K562 (cell line): Measurements from ENCODE around the gene HPD. TPM values are rescaled to one million over a fixed set of nuclear protein-coding genes. Genes with fewer than 3 reads are reported as not detected.
A peak's percentile ranks its signal among the peaks of the same experiment; 100 is the strongest.

Experiments used
- BMI1 ChIP-seq: fragments of 150-350 bp; IDR thresholded peaks from 2 replicates; pipeline ENCODE4 v1.6.1; 2014; ENCODE audit warnings: low read length
- CBX3 ChIP-seq, 2 experiments: IDR thresholded peaks; 1 replicate in 1 of 2; 2 replicates in 1 of 2; pipeline ENCODE4 v1.6.1; 2012; ENCODE audit warnings: inconsistent platforms in 2 of 2, low read length in 2 of 2, borderline replicate concordance in 1 of 2, control low read depth in 1 of 2
- CCNT2 ChIP-seq: IDR thresholded peaks from 2 replicates; pipeline ENCODE4 v1.6.1; 2011; ENCODE audit warnings: borderline replicate concordance, low read depth, mild to moderate bottlenecking, moderate library complexity, mixed read lengths, low read length; ENCODE audit not compliant: insufficient read length; ENCODE audit errors: extremely low read depth
- KAT7 ChIP-seq: sonication (generic); formaldehyde crosslinking; IDR thresholded peaks from 2 replicates; pipeline ENCODE4 v1.8.0; 2022; ENCODE audit warnings: missing genetic modification reagents, mild to moderate bottlenecking, borderline replicate concordance
- LARP7 ChIP-seq: fragments of 450-650 bp; IDR thresholded peaks from 2 replicates; pipeline ENCODE4 v1.6.1; 2016
- NRF1 ChIP-seq, 2 experiments: fragments of 450-650 bp; IDR thresholded peaks in 1 of 2; conservative IDR thresholded peaks in 1 of 2; 2 replicates each; pipeline ENCODE4 v1.6.1; 2014; ENCODE audit warnings: mild to moderate bottlenecking in 2 of 2
- PTBP1 ChIP-seq: fragments of 200-400 bp; formaldehyde crosslinking; IDR thresholded peaks from 2 replicates; pipeline ENCODE4 v1.6.1; 2017; ENCODE audit warnings: low read depth, low read length
- SRF ChIP-seq, 2 experiments: fragments of 250-450, 450-650 bp in 1 of 2; sonication (Bioruptor Pico) in 1 of 2; sonication (generic) in 1 of 2; formaldehyde crosslinking; IDR thresholded peaks; 2 replicates each; pipeline versions ENCODE4 v1.5.0 to v1.5.1; 2020 to 2022; ENCODE audit warnings: mild to moderate bottlenecking in 1 of 2, missing genetic modification reagents in 1 of 2
- ZNF23 ChIP-seq: fragments of 250-450 bp; sonication (Bioruptor Pico); IDR thresholded peaks from 2 replicates; pipeline ENCODE4 v1.4.0; 2020; ENCODE audit warnings: mild to moderate bottlenecking
- ZNF239 ChIP-seq: fragments of 250-450 bp; sonication (Bioruptor Pico); IDR thresholded peaks from 2 replicates; pipeline ENCODE4 v1.4.0; 2020; ENCODE audit warnings: mild to moderate bottlenecking
- ZNF639 ChIP-seq, 2 experiments: fragments of 200-800 bp in 1 of 2; sonication (Bioruptor generic) in 1 of 2; sonication (generic) in 1 of 2; formaldehyde crosslinking in 1 of 2; IDR thresholded peaks in 1 of 2; conservative IDR thresholded peaks in 1 of 2; 2 replicates each; pipeline versions ENCODE4 v1.5.0 to v1.6.1; 2016 to 2020; ENCODE audit warnings: missing compliant biosample characterization in 1 of 2, missing genetic modification characterization in 1 of 2, missing genetic modification reagents in 1 of 2
- polyA plus RNA-seq, 8 experiments: library from polyadenylated mRNA; depleted of rRNA in 4 of 8; stranded (reverse) in 5 of 8; unstranded in 3 of 8; fragments of >200 nt; fragmentation: Nextera tagmentation in 2 of 8; fragmentation: Illumina TruSeq in 1 of 8; extraction: Ambion mirVana in 2 of 8; extraction: Trizol in 1 of 8; gene quantifications; 2 replicates each; pipeline versions ENCODE4 v1.2.1 to v1.2.3, GENCODE V29; 2011 to 2014; ENCODE audit warnings: inconsistent platforms in 1 of 8, missing spikeins in 1 of 8
- total RNA-seq, 7 experiments: library from RNA; depleted of rRNA in 6 of 7; stranded (reverse); fragments of >200 nt in 6 of 7; fragmentation: Illumina TruSeq in 2 of 7; extraction: Trizol in 2 of 7; gene quantifications; 2 replicates each; pipeline versions ENCODE4 v1.2.1 to v1.2.3, GENCODE V29; 2011 to 2021; ENCODE audit warnings: low replicate concordance in 1 of 7
- TF ChIP-seq, protein P1 (sequence below): fragments of 450-650 bp; formaldehyde crosslinking; IDR thresholded peaks from 2 replicates; pipeline ENCODE4 v1.4.0; 2020; ENCODE audit warnings: mild to moderate bottlenecking, moderate library complexity

Gene HPD
- total and polyA plus RNA-seq, 9 of the 15 experiments (the other 6 are each of a cell fraction or from before 2014, with no cell fraction given) = 0.06 to 0.29 (median 0.07) TPM; not detected in 4

- TF ChIP-seq ZNF639 (CRISPR knock-in tag; conservative IDR thresholded peaks at IDR 0.05 in 1 of 2, IDR thresholded peaks at IDR 0.05 in 1 of 2) (no peak), BMI1 (no peak), ZNF239 (CRISPR knock-in tag) (peak; percentile 98), LARP7 (no peak), PTBP1 (no peak), ZNF23 (CRISPR knock-in tag) (no peak), NRF1 (conservative IDR thresholded peaks at IDR 0.05 in 1 of 2, IDR thresholded peaks at IDR 0.05 in 1 of 2) (no peak; a peak in 1 of 4 replicates), SRF (CRISPR knock-in tag; IDR thresholded peaks at IDR 0.05) (no peak), CCNT2 (no peak), CBX3 (IDR thresholded peaks at IDR 0.05; ENCODE audit: borderline replicate concordance in 1 of 2, low read length in 2 of 2) (no peak), KAT7 (CRISPR knock-in tag) (no peak)
- TF ChIP-seq, protein P1, sequence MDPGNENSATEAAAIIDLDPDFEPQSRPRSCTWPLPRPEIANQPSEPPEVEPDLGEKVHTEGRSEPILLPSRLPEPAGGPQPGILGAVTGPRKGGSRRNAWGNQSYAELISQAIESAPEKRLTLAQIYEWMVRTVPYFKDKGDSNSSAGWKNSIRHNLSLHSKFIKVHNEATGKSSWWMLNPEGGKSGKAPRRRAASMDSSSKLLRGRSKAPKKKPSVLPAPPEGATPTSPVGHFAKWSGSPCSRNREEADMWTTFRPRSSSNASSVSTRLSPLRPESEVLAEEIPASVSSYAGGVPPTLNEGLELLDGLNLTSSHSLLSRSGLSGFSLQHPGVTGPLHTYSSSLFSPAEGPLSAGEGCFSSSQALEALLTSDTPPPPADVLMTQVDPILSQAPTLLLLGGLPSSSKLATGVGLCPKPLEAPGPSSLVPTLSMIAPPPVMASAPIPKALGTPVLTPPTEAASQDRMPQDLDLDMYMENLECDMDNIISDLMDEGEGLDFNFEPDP (CRISPR knock-in tag) = no peak
Observed at GRCh38 chr12:121839993-121840761, 18.5 kb downstream of the HPD start (continued).
